GM19455 (cell line): Measurements from ENCODE around the gene CLK2.
"Not testable (repeated sequence)": the region's sequence is repeated elsewhere in the genome, so short reads cannot be mapped to it uniquely, and the experiment has no call there.

Experiments
- ATAC-seq: cut with Tn5 transposase; IDR thresholded peaks from one replicate; pipeline ENCODE4 v1.9.1; 2021; ENCODE audit not compliant: unreplicated experiment

CLK2 gene

GRCh38 chr1:155268630-155269029 is 4.7 kb downstream of the CLK2 start:
- no peak for ATAC-seq

- ATAC-seq = no peak
These were observed 5.9 kb downstream of the CLK2 start for GRCh38 chr1:155267373-155267772.

GRCh38 chr1:155266553-155266952 is 6.8 kb downstream of the CLK2 start:
- no peak for ATAC-seq

DNA sequence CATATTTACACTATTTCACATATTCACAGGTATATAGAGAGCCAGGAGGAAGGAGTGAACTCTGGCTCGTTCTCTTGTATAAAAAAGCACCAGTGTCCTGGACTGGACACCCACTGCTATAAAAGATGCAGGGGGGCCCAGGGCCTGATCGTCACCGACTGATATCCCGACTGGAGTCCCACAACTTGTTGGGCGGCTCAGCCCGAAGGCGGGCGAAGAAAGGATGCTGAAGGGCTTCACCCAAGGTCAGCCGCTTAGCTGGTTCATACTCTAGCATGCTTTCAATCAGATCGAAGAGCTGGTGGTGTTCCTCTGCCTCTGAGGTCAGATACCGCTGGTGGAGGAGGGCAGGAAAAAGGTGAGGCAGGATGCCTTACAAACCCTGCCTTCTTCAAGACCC is 10.2 kb downstream of the CLK2 start:
- ATAC-seq = no peak

DNA sequence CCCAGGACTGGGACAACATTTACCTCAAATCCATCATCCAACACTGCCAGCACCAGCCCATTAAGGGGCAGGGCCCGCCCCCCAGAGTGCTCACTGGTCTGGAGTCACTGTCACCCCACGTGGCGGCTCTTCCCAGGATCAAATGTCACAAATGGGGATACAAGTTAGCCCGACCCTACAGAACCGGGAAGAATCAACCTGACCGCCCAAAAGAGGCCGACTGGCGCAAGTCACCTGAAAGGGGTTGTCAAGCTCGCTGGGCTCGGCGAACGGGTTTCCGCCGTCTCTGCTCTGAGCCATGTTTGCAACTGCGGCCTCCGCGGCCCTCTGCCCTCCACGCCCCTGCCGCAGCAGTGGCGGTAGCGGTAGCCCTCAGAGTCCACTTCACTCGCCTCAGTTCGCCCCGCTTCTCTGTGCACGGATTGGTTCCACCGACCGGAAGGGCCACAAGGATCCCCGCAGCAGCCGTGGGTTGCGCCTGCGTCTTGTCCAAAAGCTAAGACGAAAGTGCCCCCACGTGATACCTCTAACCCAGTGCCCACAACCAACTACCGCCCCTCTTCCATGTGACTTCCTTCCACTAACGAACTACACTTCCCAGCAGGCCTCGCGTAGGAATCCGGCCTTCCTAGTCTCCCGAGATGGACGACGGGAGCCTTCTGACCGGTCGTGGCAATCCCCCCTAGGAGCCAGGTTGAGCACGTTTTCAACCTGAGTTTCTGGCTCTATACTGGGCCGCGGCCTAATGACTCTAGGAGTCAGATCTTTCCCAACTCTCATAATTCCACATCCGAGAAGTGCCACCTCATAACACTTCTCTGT is 11.2 kb downstream of the CLK2 start, which contains the start of gene SCAMP3:
SCAMP3 (minus strand) TSS at position 509 of the 822 bp plus-strand sequence; CDS start at position 300, 209 bp downstream.
- peak; percentile 82 for ATAC-seq

DNA sequence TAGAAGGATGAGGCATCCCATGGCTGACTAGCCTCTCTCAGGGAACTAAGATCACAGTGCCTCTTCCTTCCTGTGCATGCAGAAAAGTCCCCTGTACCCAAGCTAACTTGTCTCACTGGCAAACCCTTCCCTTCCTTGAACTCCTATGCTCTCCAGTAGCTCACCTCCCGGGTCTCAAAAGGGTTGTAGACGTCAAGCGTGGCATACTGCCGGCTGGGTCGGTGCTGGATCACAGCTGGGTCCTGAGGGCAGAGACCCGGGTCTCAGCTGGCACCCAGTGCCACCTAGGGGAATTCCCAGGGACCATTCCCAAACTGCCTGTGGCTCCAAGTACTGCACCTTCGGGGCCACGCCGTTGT is 11.8 kb downstream of the CLK2 start:
- ATAC-seq = no peak

DNA sequence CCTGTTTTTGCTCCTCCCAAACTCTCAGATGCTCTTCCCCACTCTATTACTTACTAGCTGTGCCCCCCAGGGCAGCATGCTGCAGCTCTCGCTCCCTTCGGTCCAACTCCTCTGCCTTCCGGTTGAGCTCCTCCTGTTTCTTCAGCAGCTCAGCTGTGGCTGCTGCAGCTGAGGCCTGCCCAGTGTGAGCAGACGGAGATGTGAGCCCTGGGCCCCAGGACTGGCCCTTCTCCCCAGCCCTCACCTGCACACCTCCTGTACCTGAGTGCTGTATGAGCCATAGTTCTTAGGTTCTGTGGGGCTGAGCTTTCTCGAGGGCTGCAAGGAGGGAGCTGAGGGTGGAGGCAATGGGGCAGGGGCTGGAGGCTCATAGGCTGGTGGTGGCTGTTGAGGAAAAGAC is 13.0 kb downstream of the CLK2 start:
- no peak for ATAC-seq

DNA sequence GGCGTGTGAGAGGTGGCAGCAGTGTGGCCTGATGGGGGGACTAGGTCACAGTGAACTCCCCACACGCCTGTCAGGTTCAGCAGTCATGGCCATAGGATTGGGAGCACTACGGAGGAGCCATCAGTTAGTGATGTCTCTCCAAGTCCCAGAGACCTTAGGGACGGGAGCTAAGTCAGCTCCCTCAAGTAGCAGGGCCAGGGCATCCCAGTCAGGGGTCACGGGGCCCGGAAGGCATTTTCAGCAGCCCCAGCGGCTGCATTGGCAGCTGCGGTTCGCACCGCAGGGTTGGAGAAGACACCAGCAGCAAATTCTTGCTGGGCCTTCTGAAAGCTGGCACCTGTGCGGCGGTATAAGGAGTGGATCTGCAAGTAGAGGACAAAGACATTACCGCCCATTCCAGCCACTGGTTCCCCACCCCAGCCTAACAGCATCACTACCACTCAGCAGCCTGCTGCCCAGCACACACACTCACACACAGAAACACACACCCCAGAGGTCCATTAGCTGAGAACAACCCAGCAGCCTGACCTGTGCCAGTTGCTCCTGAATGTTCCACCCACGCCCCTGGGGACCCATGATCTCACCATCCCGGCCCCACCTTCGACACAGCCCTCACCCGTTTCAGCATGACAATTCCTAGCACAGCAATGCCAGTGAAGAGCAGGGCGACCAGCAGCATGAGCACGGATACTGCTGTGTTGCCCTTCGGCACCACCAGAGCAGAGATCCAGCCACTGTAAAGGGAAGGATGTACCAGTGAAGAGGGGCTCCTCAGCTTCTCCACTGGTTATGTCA is 17.0 kb downstream of the CLK2 start:
- no peak for ATAC-seq

DNA sequence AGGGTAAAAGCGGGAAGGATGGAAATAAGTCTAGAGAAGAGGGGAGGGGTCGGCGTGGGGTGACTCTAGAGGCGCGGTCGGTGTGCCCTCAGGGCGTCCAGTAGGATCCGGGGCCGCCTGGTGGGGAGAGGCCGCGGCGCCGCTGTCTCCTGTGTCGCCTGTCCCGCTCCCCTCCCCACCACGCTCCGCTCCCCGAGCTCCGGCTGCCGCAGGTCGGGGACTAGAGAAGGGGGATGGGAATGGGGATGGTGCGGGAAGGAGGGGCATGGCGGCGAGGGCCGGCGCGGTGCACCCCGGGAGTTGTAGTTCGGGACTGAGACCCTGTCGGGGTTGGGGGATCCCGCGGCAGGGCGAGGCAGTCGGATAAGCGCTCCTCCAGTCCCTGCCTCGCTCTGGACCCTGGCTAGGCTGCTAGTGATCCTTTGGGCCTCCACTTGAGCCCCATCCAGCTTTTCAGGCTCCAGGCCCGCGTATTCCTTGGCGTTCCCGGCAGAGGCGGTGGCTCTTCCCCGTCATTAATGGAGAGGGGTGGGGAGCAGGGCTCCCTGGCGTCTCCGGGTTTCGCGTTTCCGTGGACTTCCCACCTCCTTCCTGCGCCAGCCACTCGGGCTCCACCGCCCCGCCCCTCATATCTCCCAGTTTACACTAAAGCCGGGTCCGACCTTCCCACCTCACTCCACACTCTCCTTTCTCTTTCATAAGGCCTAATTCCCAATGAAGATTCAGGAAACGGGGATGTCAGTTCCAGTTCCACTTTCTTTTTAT is 17.9 kb downstream of the CLK2 start, which contains the start of gene ENTREP3:
ENTREP3 (minus strand) TSS at position 241 of the 765 bp plus-strand sequence. CDS start 606 bp downstream, outside the sequence.
- ATAC-seq = peak; percentile 64

- no peak for ATAC-seq
These were observed 18.5 kb downstream of the CLK2 start for GRCh38 chr1:155254714-155255242.

GRCh38 chr1:155254228-155254713 is 19.0 kb downstream of the CLK2 start:
- no peak for ATAC-seq

DNA sequence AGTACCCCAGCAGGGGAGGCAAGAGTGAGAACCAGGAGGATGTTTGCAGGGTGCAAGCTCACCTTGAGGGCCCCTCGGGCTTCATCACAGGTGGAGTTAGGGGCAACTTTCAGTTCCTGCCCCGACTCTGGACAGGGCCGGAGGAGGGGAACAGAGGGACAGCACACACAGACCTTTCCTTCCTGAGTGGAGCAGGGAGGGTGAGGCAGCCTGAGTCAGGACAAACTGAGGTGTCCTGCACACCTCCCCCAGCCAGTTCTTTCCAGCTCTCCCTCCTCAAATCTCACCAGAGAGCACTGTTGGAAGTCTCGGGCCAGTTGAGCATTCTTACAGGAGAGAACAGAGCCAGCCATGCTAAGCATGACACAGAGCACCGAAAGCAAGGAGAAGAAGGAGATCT is 19.5 kb downstream of the CLK2 start:
- no peak for ATAC-seq

DNA sequence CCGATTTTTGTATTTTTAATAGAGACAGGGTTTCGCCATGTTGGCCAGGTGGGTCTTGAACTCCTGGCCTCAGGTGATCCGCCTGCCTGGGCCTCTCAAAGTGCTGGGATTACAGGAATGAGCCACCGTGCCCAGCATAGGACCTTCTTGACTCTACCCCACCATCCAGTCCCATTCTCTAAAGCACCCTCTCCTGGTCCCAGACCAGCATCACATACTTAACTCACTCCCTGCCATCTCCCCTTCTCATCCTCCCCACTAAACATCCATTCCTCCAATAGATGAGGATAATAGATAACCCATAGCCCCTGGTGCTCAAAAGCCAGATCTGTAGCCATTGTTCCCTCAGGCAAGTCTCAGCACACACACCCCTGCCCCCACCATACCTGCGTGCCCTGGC is 20.1 kb downstream of the CLK2 start:
- no peak for ATAC-seq

- no peak for ATAC-seq
These were observed 21.7 kb downstream of the CLK2 start for GRCh38 chr1:155251566-155251965.

GRCh38 chr1:155250633-155251449 is 22.5 kb downstream of the CLK2 start:
- peak; percentile 76 for ATAC-seq

DNA sequence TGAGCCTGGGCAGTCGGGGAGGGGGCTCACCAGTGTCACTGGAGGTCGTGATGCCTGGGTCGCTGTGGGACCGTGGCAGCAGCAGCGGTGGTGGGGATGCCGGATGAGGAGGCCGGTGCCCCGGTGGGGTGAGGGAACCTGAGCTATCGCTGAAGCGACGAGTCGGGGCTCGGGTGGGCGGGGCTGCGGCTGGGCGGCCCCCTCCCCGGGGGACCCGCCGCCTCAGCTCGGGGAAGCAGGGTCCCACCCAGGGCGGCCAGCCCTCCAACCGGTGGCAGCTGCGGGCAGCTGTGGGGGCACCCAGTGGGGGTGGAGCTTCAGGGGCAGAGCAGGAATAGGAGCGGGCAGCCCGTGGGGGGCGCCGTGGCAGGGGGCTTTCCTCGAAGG is 23.1 kb downstream of the CLK2 start:
- no peak for ATAC-seq

- no peak for ATAC-seq
These were observed 25.4 kb downstream of the CLK2 start for GRCh38 chr1:155247667-155248553.

- ATAC-seq = not testable (repeated sequence)
These were observed 26.5 kb downstream of the CLK2 start for GRCh38 chr1:155246796-155247195.

GRCh38 chr1:155245163-155245524 is 28.2 kb downstream of the CLK2 start:
- no peak for ATAC-seq
